Naive thymus-derived CD8-positive, alpha-beta T cell (primary cell): ENCODE measurements around the gene PIGM. TPM values are rescaled to one million over a fixed set of nuclear protein-coding genes. Genes with fewer than 3 reads are reported as not detected.
"Not testable (repeated sequence)": the region's sequence is repeated elsewhere in the genome, so short reads cannot be mapped to it uniquely, and the experiment has no call there.

Source experiments
- ATAC-seq, 2 donors: fragments of 150-1000 bp; cut with Tn5 transposase in 1 of 2; sonication (Bioruptor Pico), chemical (Tn5 transposase) in 1 of 2; 1 replicate in 1 of 2; 2 replicates in 1 of 2; pipeline ENCODE4 v1.10.0; 2021; ENCODE audit warnings: mild to moderate bottlenecking in 2 of 2, moderate library complexity in 2 of 2
- POLR2A ChIA-PET: fragments of 350-600 bp; sonication (Branson Sonifier 250); formaldehyde crosslinking; loops from one replicate; lab custom pipeline; 2021; ENCODE audit warnings: antibody characterized with exemption; lab: Charles Lee
- DNase-seq, 10 donors: peaks; one replicate each; pipeline versions ENCODE4 v3.0.0 to v3.0.0-alpha.2; 2020 to 2022
- H3K27ac Mint-ChIP-seq, 10 donors: one replicate each; pipeline ENCODE4 v1.8.0; 2020 to 2022; ENCODE audit warnings: mild to moderate bottlenecking in 10 of 10, mixed read lengths in 10 of 10, moderate library complexity in 4 of 10, inconsistent platforms in 1 of 10
- H3K27me3 Mint-ChIP-seq, 5 donors: one replicate each; pipeline ENCODE4 v1.8.0; 2021 to 2022; ENCODE audit warnings: mixed read lengths in 5 of 5
- H3K36me3 Mint-ChIP-seq, 3 donors: one replicate each; pipeline ENCODE4 v1.8.0; 2020 to 2022; ENCODE audit warnings: mixed read lengths in 3 of 3, mild to moderate bottlenecking in 2 of 3, inconsistent platforms in 1 of 3
- H3K4me1 Mint-ChIP-seq, 4 donors: one replicate each; pipeline ENCODE4 v1.8.0; 2021 to 2022; ENCODE audit warnings: mixed read lengths in 4 of 4
- H3K4me3 Mint-ChIP-seq, 10 donors: one replicate each; pipeline ENCODE4 v1.8.0; 2020 to 2022; ENCODE audit warnings: mild to moderate bottlenecking in 10 of 10, mixed read lengths in 10 of 10, moderate library complexity in 6 of 10, inconsistent platforms in 1 of 10
- H3K9me3 Mint-ChIP-seq, 9 donors: one replicate each; pipeline ENCODE4 v1.8.0; 2020 to 2022; ENCODE audit warnings: mixed read lengths in 9 of 9, mild to moderate bottlenecking in 3 of 9, inconsistent platforms in 1 of 9, moderate library complexity in 1 of 9
- polyA plus RNA-seq, 3 donors: library from polyadenylated mRNA; unstranded; fragments of 300-500 nt; fragmentation: Illumina TruSeq; gene quantifications; one replicate each; pipeline ENCODE4 v1.2.3, GENCODE V29; 2021
- total RNA-seq, 8 experiments: library from RNA in 2 of 8; stranded (reverse) in 2 of 8; gene quantifications; one replicate each; pipeline ENCODE4 v1.2.3 and lab custom pipeline; 2021 to 2026

The PIGM gene
- total and polyA plus RNA-seq, 5 experiments from 2014 or later, result 3.3 to 9.7 (median 4.0) TPM

- DNase-seq (no peak), ATAC-seq (no peak)
- Mint-ChIP-seq H3K27ac (peak overlapping the region in 2 of 10 donors; percentile 3 to 40), H3K27me3 (peaks cover 13 to 59% (median 26%) of the 10 kb centered on the region in 5 donors), H3K9me3 (no peaks in the 10 kb centered on the region), H3K4me1 (peaks cover 0 to 2% (median 0%) of the 10 kb centered on the region in 4 donors), H3K4me3 (no peak overlapping the region), H3K36me3 (no peaks in the 10 kb centered on the region)
- POLR2A ChIA-PET, result no interaction called here
Measured at GRCh38 chr1:160053548-160054365, 22.0 kb upstream of the PIGM start.

DNA sequence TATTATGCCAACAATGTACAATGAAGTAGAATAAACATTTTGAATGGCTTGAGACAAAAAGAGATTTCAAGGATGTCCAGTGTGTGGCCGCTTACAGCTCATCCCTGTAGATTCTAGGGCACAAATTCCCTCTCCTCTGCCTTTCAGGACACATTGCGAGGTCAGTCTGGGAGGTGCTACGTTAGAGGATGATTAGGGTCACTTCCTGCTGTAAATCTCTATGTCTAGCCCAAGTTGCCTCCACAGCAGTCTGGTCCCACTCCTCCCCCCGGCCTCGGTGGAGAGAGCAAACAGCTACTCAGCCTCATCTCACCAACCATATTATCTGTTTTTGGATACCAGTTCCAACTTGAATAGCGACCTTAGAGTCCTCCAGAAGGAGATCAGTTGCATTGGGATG lies 21.1 kb upstream of the PIGM start:
- H3K4me1 Mint-ChIP-seq, result peaks cover 0 to 2% (median 0%) of the 10 kb centered on the region in 4 donors
- H3K36me3 Mint-ChIP-seq, result no peaks in the 10 kb centered on the region
- H3K27ac Mint-ChIP-seq, result no peak overlapping the region
- DNase-seq (no peak), ATAC-seq (no peak)
- POLR2A ChIA-PET, result no interaction called here
- H3K4me3 Mint-ChIP-seq, result no peak overlapping the region
- no peaks in the 10 kb centered on the region for H3K9me3 Mint-ChIP-seq
- peaks cover 14 to 56% (median 28%) of the 10 kb centered on the region in 5 donors for H3K27me3 Mint-ChIP-seq

DNA sequence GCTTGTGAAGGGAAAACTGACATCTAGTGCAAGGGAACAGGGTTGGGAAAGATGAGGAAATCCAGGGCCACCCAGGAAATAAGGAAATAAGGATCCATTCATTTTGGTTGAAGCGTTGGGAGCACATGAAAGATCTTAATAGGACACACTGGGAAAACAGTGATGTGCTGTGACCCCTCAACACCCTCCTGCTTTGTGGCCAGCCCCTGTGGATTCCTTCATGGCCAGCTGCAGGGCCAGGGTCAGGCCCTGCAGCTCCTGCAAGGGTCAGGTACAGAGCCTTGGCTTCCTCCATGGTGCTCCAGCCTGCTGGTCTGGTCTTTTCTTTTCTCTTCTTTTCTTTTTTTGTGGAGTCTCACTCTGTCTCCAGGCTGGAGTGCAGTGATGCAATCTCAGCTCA lies 18.8 kb upstream of the PIGM start:
- no peaks in the 10 kb centered on the region for H3K9me3 Mint-ChIP-seq
- DNase-seq (no peak), ATAC-seq (no peak)
- no peak overlapping the region for H3K4me3 Mint-ChIP-seq
- no peak overlapping the region for H3K27ac Mint-ChIP-seq
- H3K27me3 Mint-ChIP-seq, result peaks cover 12 to 33% (median 22%) of the 10 kb centered on the region in 5 donors
- POLR2A ChIA-PET, result no interaction called here
- peaks cover 12 to 14% (median 13%) of the 10 kb centered on the region in 4 donors for H3K4me1 Mint-ChIP-seq
- no peaks in the 10 kb centered on the region for H3K36me3 Mint-ChIP-seq

GRCh38 chr1:160050182-160050581 lies 18.4 kb upstream of the PIGM start:
- not testable (repeated sequence) for DNase-seq, ATAC-seq
- H3K27me3 Mint-ChIP-seq, result peaks cover 8 to 29% (median 23%) of the 10 kb centered on the region in 5 donors

GRCh38 chr1:160049101-160049500 lies 17.3 kb upstream of the PIGM start:
- POLR2A ChIA-PET, result no interaction called here
- ATAC-seq, result no peak
- DNase-seq, result no peak
- Mint-ChIP-seq H3K9me3 (no peaks in the 10 kb centered on the region), H3K4me3 (no peak overlapping the region), H3K36me3 (no peaks in the 10 kb centered on the region), H3K27ac (peak overlapping the region in 1 of 10 donors; percentile 3), H3K27me3 (peaks cover 8 to 21% (median 14%) of the 10 kb centered on the region in 5 donors), H3K4me1 (peaks cover 12 to 14% (median 12%) of the 10 kb centered on the region in 4 donors)

More at GRCh38 chr1:160050182-160050581, 18.4 kb upstream of the PIGM start:
- not testable (repeated sequence) for H3K4me3 Mint-ChIP-seq, H3K27ac Mint-ChIP-seq, H3K9me3 Mint-ChIP-seq, H3K36me3 Mint-ChIP-seq
- H3K4me1 Mint-ChIP-seq, result peaks cover 12 to 14% (median 13%) of the 10 kb centered on the region in 4 donors
- POLR2A ChIA-PET, result interaction anchor here (0.6 kb wide), 1 partner anchor 102 kb away, joined by 4 read pairs; no protein-coding TSS in a partner anchor

GRCh38 chr1:160048335-160048734 lies 16.5 kb upstream of the PIGM start:
- DNase-seq (no peak), ATAC-seq (no peak)
- Mint-ChIP-seq H3K4me3 (peak overlapping the region in 1 of 10 donors; percentile 16), H3K4me1 (peaks cover 10 to 14% (median 12%) of the 10 kb centered on the region in 4 donors), H3K27me3 (peaks cover 8 to 18% (median 11%) of the 10 kb centered on the region in 5 donors), H3K27ac (no peak overlapping the region), H3K9me3 (no peaks in the 10 kb centered on the region), H3K36me3 (no peaks in the 10 kb centered on the region)
- POLR2A ChIA-PET, result no interaction called here

DNA sequence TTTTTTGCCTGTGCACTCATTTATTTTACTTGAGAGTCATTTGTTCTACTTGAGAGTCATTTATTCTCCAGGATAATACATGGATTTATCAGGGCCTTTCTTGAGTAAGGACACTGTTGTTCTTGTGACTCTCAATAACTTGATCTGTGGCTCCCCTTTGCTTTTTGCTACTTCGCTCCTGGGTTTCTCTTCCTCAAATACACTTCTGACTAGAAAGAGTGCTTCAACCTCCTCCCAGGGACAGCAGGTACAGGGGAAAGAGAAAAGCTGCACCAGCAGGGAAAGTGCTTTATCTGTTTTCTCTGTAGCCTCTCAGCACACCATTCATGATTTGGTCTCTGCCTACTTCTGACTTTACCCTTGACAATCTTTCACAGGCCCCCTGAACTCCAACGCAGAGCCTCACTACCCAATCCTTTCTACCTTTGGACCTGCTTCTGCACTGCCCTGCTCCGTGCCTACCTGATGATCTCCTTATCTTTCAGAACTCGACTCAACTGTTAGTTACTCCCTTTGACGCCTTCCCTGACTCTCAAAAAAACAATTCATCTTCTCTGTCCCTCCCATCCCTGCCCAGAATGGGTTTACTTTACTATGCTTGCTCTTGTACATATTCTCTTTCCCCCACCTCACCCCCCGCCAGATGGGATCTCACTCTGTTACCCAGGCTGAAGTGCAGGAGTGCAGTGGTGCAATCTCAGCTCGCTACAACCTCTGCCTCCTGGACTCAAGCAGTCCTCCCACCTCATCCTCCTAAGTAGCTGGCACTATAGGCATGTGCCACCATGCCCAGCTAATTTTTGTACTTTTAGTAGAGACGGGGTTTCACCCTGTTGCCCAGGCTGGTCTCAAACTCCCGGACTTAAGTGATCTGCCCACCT lies 15.6 kb upstream of the PIGM start:
- Mint-ChIP-seq H3K9me3 (no peaks in the 10 kb centered on the region), H3K27me3 (peaks cover 5 to 12% (median 8%) of the 10 kb centered on the region in 5 donors), H3K4me3 (peak overlapping the region; percentile 61 to 88 (median 79)), H3K36me3 (no peaks in the 10 kb centered on the region), H3K4me1 (peaks cover 10 to 14% (median 12%) of the 10 kb centered on the region in 4 donors), H3K27ac (peak overlapping the region in 7 of 10 donors; percentile 13 to 78 (median 56))
- DNase-seq (no peak), ATAC-seq (peak in 1 of 2 donors; percentile 14)
- POLR2A ChIA-PET, result interaction anchor here (0.6 to 1.7 kb wide), 3 partner anchors 16 to 38 kb away, joined by 3 to 6 read pairs (median 6); partner anchors contain the start of gene PIGM

DNA sequence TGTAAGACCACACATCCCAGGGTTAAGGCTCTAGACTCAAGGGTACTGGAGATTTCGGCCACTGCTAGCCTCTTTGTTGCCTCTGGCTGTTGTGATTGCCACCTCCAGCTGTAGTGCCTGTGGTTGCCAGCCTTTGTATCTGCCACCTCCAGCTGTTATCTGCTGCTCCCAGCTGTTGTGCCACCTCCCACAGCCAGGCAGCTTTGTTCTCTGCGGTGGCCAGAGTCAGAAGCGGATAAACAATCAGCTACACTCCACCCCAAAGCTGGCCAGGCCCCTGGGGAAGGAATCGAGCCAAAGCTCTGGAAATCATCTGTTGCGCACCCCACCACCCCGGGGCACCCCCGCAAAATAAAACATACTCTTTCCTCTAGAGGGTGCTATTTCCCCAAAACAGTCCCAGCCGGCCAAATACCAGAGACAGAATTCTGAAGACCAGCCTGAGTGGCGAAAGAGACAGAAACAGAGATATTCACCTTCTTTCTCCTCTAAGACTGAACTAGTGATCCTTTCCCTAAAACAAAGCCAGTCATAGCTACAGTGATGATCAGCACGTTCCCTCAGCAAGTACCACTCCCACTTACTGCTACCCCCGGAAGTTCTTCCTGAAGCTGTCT lies 14.8 kb upstream of the PIGM start:
- Mint-ChIP-seq H3K27ac (peak overlapping the region in 5 of 10 donors; percentile 13 to 78 (median 51)), H3K36me3 (no peaks in the 10 kb centered on the region), H3K9me3 (no peaks in the 10 kb centered on the region), H3K4me3 (peak overlapping the region; percentile 61 to 88 (median 79)), H3K27me3 (peaks cover 4 to 7% (median 5%) of the 10 kb centered on the region in 5 donors), H3K4me1 (peaks cover 10 to 14% (median 12%) of the 10 kb centered on the region in 4 donors)
- DNase-seq, result peak in 7 of 10 donors; percentile 10 to 67 (median 43)
- POLR2A ChIA-PET, result interaction anchor here (0.6 to 1.7 kb wide), 4 partner anchors 15 to 38 kb away, joined by 3 to 6 read pairs (median 4); partner anchors contain the start of gene PIGM
- ATAC-seq, result peak; percentile 84 to 96

GRCh38 chr1:160045653-160046052 lies 13.9 kb upstream of the PIGM start:
- peaks cover 0 to 7% (median 5%) of the 10 kb centered on the region in 5 donors for H3K27me3 Mint-ChIP-seq
- H3K4me3 Mint-ChIP-seq, result no peak overlapping the region
- H3K9me3 Mint-ChIP-seq, result no peaks in the 10 kb centered on the region
- H3K27ac Mint-ChIP-seq, result no peak overlapping the region
- ATAC-seq (no peak), DNase-seq (no peak)
- peaks cover 10 to 14% (median 12%) of the 10 kb centered on the region in 4 donors for H3K4me1 Mint-ChIP-seq
- POLR2A ChIA-PET, result interaction anchor here (0.6 to 1.7 kb wide), 3 partner anchors 15 to 103 kb away, joined by 3 to 6 read pairs (median 3); partner anchors contain the start of gene PIGM
- no peaks in the 10 kb centered on the region for H3K36me3 Mint-ChIP-seq

DNA sequence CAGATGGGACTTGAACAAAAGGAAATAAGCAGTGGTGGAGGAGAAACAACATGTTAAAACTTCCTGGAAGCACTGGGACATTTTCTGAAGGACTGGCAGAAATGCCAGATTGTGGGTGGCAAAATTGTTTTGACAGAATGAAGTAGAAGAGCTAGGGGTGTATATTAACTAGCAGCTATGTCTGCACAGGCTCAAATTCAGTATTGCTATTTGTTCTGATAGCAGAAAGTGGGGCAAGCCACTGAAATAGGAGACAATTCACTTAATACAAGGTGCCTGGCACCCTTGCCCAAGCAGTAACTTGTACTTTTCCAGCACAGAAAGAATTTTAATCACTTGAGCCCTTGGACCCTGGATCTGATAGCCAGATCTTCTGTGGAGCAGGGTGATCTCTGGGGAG lies 11.8 kb upstream of the PIGM start:
- POLR2A ChIA-PET, result no interaction called here

GRCh38 chr1:160040476-160040875 lies 8.7 kb upstream of the PIGM start:
- H3K36me3 Mint-ChIP-seq, result peaks cover 0 to 11% (median 3%) of the 10 kb centered on the region in 3 donors
- ATAC-seq (no peak), DNase-seq (no peak)
- POLR2A ChIA-PET, result no interaction called here
- peaks cover 0 to under 1% (median 0%) of the 10 kb centered on the region in 5 donors for H3K27me3 Mint-ChIP-seq
- no peaks in the 10 kb centered on the region for H3K9me3 Mint-ChIP-seq
- H3K4me3 Mint-ChIP-seq, result no peak overlapping the region
- H3K4me1 Mint-ChIP-seq, result peaks cover 0 to 2% (median 0%) of the 10 kb centered on the region in 4 donors
- no peak overlapping the region for H3K27ac Mint-ChIP-seq

More for the DNA sequence above, 11.8 kb upstream of the PIGM start:
- H3K27ac Mint-ChIP-seq, result no peak overlapping the region
- ATAC-seq, result no peak
- DNase-seq, result no peak
- H3K4me1 Mint-ChIP-seq, result peaks cover 12 to 14% (median 12%) of the 10 kb centered on the region in 4 donors
- no peaks in the 10 kb centered on the region for H3K9me3 Mint-ChIP-seq
- no peak overlapping the region for H3K4me3 Mint-ChIP-seq
- peaks cover 0 to 7% (median 0%) of the 10 kb centered on the region in 3 donors for H3K36me3 Mint-ChIP-seq
- peaks cover 0 to 5% (median under 1%) of the 10 kb centered on the region in 5 donors for H3K27me3 Mint-ChIP-seq
